Epithelial cell of proximal tubule (primary cell): ENCODE data around the gene SEMA7A. TPM values are rescaled to one million over a fixed set of nuclear protein-coding genes. Genes with fewer than 3 reads are reported as not detected.

Source experiments
- DNase-seq: peaks from one replicate; pipeline ENCODE4 v3.0.0-alpha.2; 2011; ENCODE audit warnings: low read depth
- H3K4me3 ChIP-seq: 2 replicates; pipeline ENCODE4 v1.5.1; 2011; ENCODE audit warnings: low read depth, mild to moderate bottlenecking, low read length
- total RNA-seq: library from RNA; depleted of rRNA; stranded (reverse); fragments of >200 nt; gene quantifications from 2 replicates; pipeline ENCODE4 v1.2.3, GENCODE V29; 2015
- TF ChIP-seq, protein P1 (sequence below): conservative IDR thresholded peaks from 2 replicates; pipeline ENCODE4 v1.5.1; 2012; ENCODE audit warnings: low read depth, mild to moderate bottlenecking, low read length

The SEMA7A gene
- total RNA-seq, 1 donor from 2014 or later, result 113 TPM

DNA sequence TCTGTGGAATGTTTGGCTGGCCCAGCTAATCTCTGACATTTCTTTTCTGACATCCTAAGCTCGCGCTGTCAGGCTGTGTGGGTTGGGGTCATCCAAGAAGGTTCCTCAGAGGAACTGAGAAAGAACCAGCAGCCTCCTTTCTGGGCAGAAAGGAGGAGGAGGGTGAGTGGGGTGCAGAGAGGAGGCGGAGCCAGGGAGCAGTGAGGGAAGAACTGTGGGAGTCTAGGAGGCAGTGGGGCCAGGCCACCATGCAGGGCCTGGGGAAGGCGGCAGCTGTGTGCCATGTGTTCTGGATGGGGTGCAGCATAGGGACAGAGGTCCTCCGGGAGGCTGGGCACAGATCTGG is 5.3 kb downstream of the SEMA7A start:
- TF ChIP-seq, protein P1, sequence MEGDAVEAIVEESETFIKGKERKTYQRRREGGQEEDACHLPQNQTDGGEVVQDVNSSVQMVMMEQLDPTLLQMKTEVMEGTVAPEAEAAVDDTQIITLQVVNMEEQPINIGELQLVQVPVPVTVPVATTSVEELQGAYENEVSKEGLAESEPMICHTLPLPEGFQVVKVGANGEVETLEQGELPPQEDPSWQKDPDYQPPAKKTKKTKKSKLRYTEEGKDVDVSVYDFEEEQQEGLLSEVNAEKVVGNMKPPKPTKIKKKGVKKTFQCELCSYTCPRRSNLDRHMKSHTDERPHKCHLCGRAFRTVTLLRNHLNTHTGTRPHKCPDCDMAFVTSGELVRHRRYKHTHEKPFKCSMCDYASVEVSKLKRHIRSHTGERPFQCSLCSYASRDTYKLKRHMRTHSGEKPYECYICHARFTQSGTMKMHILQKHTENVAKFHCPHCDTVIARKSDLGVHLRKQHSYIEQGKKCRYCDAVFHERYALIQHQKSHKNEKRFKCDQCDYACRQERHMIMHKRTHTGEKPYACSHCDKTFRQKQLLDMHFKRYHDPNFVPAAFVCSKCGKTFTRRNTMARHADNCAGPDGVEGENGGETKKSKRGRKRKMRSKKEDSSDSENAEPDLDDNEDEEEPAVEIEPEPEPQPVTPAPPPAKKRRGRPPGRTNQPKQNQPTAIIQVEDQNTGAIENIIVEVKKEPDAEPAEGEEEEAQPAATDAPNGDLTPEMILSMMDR, result no peak
- no peak for DNase-seq
- no peak overlapping the region for H3K4me3 ChIP-seq

DNA sequence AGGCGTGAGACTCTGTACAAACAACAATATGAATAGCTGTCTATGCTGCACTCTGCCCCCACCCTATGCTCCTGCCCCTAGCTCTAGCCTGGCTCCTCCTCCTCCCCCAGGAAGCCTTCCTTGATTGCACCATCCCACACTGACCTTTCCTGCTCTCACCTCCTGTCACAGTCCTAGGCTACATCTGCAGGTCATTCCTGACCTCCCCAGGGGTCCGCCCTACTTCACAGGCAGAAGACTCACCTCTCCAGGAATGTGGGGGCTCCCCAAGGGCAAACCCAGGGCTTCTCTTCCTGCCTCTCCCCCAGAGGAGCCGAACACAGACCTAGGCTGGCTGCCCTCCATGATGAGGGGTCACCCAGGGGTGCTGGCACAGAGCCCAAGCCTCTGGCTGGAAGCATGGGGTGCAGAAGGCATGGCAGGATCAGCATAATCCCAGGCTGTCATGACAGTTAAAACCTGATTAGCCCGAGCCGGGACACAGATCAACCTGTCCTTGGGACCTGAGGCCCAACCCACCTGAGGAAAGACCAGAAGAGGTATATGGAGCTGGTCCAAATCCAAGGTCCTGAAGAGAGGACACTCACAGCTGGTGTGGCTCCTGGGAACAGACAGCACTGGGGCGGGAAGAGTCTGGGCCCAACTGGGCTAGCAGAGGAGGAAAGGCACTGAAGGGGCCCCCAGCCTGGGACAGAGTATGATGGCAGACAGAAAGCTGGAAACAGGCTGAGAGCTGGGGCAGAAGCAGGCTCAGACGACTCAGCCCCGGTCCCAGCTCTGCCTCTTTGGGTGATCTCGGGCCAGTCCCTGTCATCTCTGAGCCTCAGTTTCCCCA is 5.9 kb downstream of the SEMA7A start:
- TF ChIP-seq, protein P1, result no peak
- no peak overlapping the region for H3K4me3 ChIP-seq
- no peak for DNase-seq

DNA sequence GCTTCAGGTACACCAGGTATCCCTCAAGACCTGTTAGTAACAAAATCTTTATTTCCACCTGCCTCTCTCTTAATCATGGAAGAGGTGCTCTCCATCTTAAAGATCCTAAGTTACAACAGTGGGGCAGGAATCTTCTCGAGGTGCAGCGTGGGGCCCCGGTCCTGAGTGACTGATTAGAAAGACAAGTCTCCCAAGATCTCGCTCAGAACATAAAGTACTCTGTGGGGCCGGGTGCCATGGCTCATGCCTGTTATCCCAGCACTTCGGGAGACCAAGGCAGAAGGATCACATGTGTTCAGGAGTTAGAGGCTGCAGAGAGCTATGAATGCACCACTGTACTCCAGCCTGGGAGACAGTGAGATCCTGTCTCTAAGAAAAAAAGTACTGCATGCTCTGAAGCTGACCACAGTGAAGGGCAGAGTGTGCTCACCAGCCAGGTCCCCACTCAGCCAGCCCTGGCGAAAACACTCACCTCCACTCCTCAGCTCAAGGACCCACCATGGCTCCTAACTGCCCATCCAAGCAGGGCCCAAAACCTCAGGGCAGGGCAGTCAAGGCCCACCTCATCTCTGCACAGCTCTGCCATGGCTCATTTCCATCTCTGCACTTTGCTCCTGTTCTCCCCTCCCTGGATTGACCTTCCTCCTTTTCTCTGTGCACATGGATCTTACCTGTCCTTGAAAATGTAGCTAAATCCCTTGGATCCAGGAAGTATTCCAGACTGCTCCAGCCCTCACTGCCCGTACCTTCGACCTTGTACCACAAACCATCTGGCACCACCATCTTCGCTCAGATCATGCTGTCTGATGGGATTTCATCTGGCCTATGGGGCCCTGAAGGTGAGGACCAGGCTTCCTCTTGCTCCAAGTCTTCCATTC is 7.1 kb downstream of the SEMA7A start:
- H3K4me3 ChIP-seq, result no peak overlapping the region
- DNase-seq, result no peak
- TF ChIP-seq, protein P1, result no peak

DNA sequence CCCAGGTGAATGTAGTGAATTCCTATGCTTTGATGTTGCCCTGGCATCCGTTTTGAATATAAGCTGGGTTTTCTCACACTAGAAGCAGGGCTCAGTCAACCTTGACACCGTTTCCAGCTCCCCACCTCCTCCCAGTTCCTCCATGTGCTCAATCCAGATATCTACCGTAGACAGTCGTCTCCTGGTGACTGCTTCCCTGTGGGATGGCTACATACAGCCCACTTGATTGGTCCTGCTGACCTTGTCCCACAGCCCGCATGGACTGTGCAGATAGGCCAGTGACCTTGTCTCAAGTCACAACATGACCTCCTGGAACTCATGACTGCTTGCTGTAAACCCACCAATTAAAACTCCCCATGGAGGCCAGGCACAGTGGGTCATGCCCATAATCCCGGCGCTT is 8.1 kb downstream of the SEMA7A start:
- H3K4me3 ChIP-seq, result no peak overlapping the region
- no peak for DNase-seq
- TF ChIP-seq, protein P1, result no peak

DNA sequence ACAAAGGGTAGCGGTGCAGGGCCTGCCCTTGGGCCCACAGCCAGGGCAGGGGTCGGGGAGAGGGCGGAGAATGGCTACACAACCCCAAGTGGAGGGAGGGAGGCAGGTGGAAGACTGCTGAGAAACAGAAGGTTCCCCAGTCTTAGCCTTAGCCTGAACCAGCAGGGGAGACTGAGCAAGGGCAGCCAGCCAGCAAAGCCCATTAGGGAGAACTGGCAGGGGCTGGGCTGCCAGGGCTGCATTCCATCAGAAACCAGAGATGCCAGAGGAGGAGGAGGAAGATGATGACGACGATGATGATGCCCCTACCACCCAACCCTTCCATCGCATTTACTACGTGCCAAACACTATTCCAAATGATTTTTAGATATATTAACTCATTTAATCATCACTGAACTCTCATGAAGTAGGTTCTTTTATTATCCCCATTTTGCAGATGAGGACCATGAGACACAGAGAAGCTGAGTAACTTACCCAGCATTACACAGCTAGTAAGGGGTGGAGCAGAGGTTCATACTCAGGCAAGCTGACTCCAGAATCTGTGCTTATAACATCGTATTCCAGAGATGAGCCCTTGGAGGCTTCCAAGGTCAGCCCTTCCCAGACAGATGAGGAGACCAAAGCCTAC is 8.7 kb downstream of the SEMA7A start:
- H3K4me3 ChIP-seq, result no peak overlapping the region
- TF ChIP-seq, protein P1, result no peak
- no peak for DNase-seq

DNA sequence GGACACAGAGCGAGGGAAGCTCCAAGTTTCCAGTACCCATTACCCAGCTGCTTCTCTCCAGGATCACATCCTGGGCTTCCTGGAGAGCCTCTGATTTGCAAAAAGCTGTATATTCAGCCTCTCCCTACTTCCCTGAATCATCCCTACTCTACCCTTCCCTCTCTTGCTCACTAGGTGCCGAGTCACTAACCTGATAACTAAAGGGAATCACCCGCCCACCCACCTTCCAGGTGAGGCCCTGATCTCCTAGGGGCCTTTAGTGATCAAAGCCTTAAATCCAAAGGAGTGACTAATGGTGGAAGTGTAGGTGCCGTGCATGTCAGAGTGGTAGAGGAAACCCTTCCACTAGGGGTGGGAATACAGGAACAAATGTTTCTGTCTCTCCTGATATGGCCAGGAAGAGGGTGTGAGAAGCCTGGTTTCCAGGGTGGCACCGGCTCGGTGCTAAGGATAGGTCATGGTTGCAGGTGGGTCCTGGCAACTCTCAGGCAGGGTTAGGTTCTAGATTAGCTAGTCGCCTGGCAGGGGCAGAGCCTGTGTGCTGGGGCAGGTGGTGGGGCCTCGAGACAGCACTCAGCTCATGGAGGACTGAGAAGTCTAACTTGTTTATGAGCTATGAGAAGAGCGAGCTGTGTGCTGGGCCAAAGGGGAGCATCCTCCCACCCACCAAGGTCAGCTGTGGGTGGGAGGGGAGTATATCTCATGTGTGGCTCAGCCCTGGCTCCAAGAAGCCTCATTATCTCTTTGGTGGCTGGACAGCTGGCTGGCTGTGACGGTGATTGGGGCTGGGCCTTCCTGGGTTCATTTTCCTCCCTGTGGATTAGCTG is 10.1 kb downstream of the SEMA7A start:
- no peak overlapping the region for H3K4me3 ChIP-seq
- no peak for DNase-seq
- TF ChIP-seq, protein P1, result no peak
